Small intestine (tissue), 7 donors: Measurements from ENCODE around the gene DNAJC24. TPM values are rescaled to one million over a fixed set of nuclear protein-coding genes. Genes with fewer than 3 reads are reported as not detected.

ENCODE experiments used
- DNase-seq, 2 donors: peaks; one replicate each; pipeline versions ENCODE4 v3.0.0 to v3.0.0-alpha.2; 2013
- FAIRE-seq: peaks from 2 replicates; lab custom pipeline; 2012; peaks lifted over from hg19 to GRCh38; lab: Jason Lieb, UNC
- H3K27ac ChIP-seq, 3 donors: one replicate each; pipeline ENCODE4 v1.5.1; 2013; ENCODE audit warnings: low read length in 2 of 3, mild to moderate bottlenecking in 2 of 3, control low read depth in 1 of 3, inconsistent platforms in 1 of 3, low read depth in 1 of 3, moderate library complexity in 1 of 3
- H3K27me3 ChIP-seq, 3 donors: one replicate each; pipeline ENCODE4 v1.6.1; 2013; ENCODE audit warnings: low read length in 3 of 3, inconsistent platforms in 1 of 3; ENCODE audit not compliant: control insufficient read depth in 3 of 3, insufficient read depth in 3 of 3
- H3K36me3 ChIP-seq, 3 donors: one replicate each; pipeline ENCODE4 v1.6.1; 2013; ENCODE audit warnings: low read length in 3 of 3, inconsistent platforms in 1 of 3, low read depth in 1 of 3, mild to moderate bottlenecking in 1 of 3, moderate library complexity in 1 of 3; ENCODE audit not compliant: control insufficient read depth in 3 of 3, insufficient read depth in 2 of 3
- H3K4me1 ChIP-seq, 3 donors: one replicate each; pipeline ENCODE4 v1.6.1; 2013; ENCODE audit warnings: low read length in 2 of 3, inconsistent platforms in 1 of 3, low read depth in 1 of 3, mild to moderate bottlenecking in 1 of 3, moderate library complexity in 1 of 3; ENCODE audit not compliant: control insufficient read depth in 3 of 3, insufficient read depth in 2 of 3
- H3K4me3 ChIP-seq, 3 donors: one replicate each; pipeline ENCODE4 v1.5.1; 2013; ENCODE audit warnings: low read length in 3 of 3, control low read depth in 1 of 3, inconsistent platforms in 1 of 3, low read depth in 1 of 3, mild to moderate bottlenecking in 1 of 3, moderate library complexity in 1 of 3
- H3K9me3 ChIP-seq, 2 donors: one replicate each; pipeline ENCODE4 v1.6.1; 2013; ENCODE audit warnings: low read depth in 1 of 2, low read length in 1 of 2; ENCODE audit not compliant: control insufficient read depth in 2 of 2, insufficient read depth in 1 of 2
- WGBS, 3 donors: extraction: QIAGEN DNeasy Blood & Tissue Kit; methylation state at CpG; one replicate each; pipeline ENCODE4 v1.1.7; 2013; 5-methylcytosine and 5-hydroxymethylcytosine counted together
- polyA plus RNA-seq, 4 donors: library from polyadenylated mRNA; stranded (reverse) in 3 of 4; unstranded in 1 of 4; fragments of 200-250 nt in 3 of 4; fragments of 120-200 nt in 1 of 4; gene quantifications; one replicate each; pipeline versions ENCODE4 v1.2.1 to v1.2.3, GENCODE V29; 2013
- donor health status: healthy with polysubstance abuse.
- donor health status: control.
- donor health status: control.
- donor health status: Bipolar disorder and iron deficiency.
- donor health status: healthy.

DNAJC24 gene
- polyA plus RNA-seq, 4 donors: 3.1 to 15.0 (median 4.4) TPM

- Histone ChIP-seq H3K4me3 (no peak overlapping the region), H3K36me3 (peaks cover 0 to 4% (median 3%) of the 10 kb centered on the region in 3 donors), H3K4me1 (no peaks in the 10 kb centered on the region), H3K27ac (no peak overlapping the region), H3K9me3 (no peaks in the 10 kb centered on the region), H3K27me3 (no peaks in the 10 kb centered on the region)
- 86 to 94% (median 92%) methylated on average over 3 of the region's 3 CpGs for WGBS, 3 donors
- no peak for DNase-seq
- no peak for FAIRE-seq
Observed at GRCh38 chr11:31443802-31444201, 74.1 kb downstream of the DNAJC24 start.

GRCh38 chr11:31445621-31446020 lies 76.0 kb downstream of the DNAJC24 start:
- FAIRE-seq: no peak
- H3K9me3 ChIP-seq: no peaks in the 10 kb centered on the region
- no peak overlapping the region for H3K4me3 ChIP-seq
- no peaks in the 10 kb centered on the region for H3K4me1 ChIP-seq
- no peak for DNase-seq
- 95 to 99% (median 98%) methylated on average over 4 of the region's 4 CpGs for WGBS, 3 donors
- no peaks in the 10 kb centered on the region for H3K27me3 ChIP-seq
- no peak overlapping the region for H3K27ac ChIP-seq
- H3K36me3 ChIP-seq: peaks cover 0 to 5% (median 3%) of the 10 kb centered on the region in 3 donors

- Histone ChIP-seq H3K9me3 (no peaks in the 10 kb centered on the region), H3K4me3 (no peak overlapping the region), H3K4me1 (no peaks in the 10 kb centered on the region), H3K27me3 (no peaks in the 10 kb centered on the region), H3K27ac (no peak overlapping the region), H3K36me3 (peaks cover 0 to 7% (median 5%) of the 10 kb centered on the region in 3 donors)
- 71 to 89% (median 86%) methylated on average over 2 of the region's 2 CpGs for WGBS, 3 donors
- no peak for DNase-seq
- FAIRE-seq: no peak
Observed at GRCh38 chr11:31449040-31449439, 79.4 kb downstream of the DNAJC24 start.

GRCh38 chr11:31450841-31451240 lies 81.2 kb downstream of the DNAJC24 start:
- WGBS, 3 donors: 94 to 99% (median 97%) methylated on average over 1 of the region's 1 CpG
- no peak for FAIRE-seq

GRCh38 chr11:31455177-31455576 lies 85.5 kb downstream of the DNAJC24 start:
- WGBS, 3 donors: 91 to 95% (median 93%) methylated on average over 3 of the region's 3 CpGs
- no peak for FAIRE-seq
- no peaks in the 10 kb centered on the region for H3K4me1 ChIP-seq

More at GRCh38 chr11:31450841-31451240, 81.2 kb downstream of the DNAJC24 start:
- Histone ChIP-seq H3K36me3 (peaks cover 0 to 7% (median 5%) of the 10 kb centered on the region in 3 donors), H3K4me1 (no peaks in the 10 kb centered on the region), H3K4me3 (no peak overlapping the region), H3K9me3 (no peaks in the 10 kb centered on the region), H3K27me3 (no peaks in the 10 kb centered on the region), H3K27ac (no peak overlapping the region)
- no peak for DNase-seq

GRCh38 chr11:31464436-31464835 lies 94.8 kb downstream of the DNAJC24 start:
- WGBS, 3 donors: 96 to 100% (median 98%) methylated on average over 3 of the region's 3 CpGs
- no peaks in the 10 kb centered on the region for H3K4me1 ChIP-seq
- peaks cover 0 to 6% (median 0%) of the 10 kb centered on the region in 3 donors for H3K36me3 ChIP-seq
- H3K9me3 ChIP-seq: peaks cover 0 to 3% of the 10 kb centered on the region in 2 donors
- no peaks in the 10 kb centered on the region for H3K27me3 ChIP-seq
- no peak overlapping the region for H3K4me3 ChIP-seq
- DNase-seq (no peak), FAIRE-seq (no peak)
- no peak overlapping the region for H3K27ac ChIP-seq

More at GRCh38 chr11:31455177-31455576, 85.5 kb downstream of the DNAJC24 start:
- Histone ChIP-seq H3K9me3 (no peaks in the 10 kb centered on the region), H3K36me3 (peaks cover 0 to 10% (median 0%) of the 10 kb centered on the region in 3 donors), H3K27me3 (no peaks in the 10 kb centered on the region), H3K27ac (no peak overlapping the region), H3K4me3 (no peak overlapping the region)
- no peak for DNase-seq

- Histone ChIP-seq H3K27me3 (no peaks in the 10 kb centered on the region), H3K4me3 (no peak overlapping the region), H3K9me3 (no peaks in the 10 kb centered on the region), H3K27ac (no peak overlapping the region), H3K4me1 (no peaks in the 10 kb centered on the region), H3K36me3 (no peaks in the 10 kb centered on the region)
- DNase-seq (no peak), FAIRE-seq (no peak)
Observed at GRCh38 chr11:31474083-31474482, 104.4 kb downstream of the DNAJC24 start.

GRCh38 chr11:31477528-31478222 lies 108.0 kb downstream of the DNAJC24 start:
- no peaks in the 10 kb centered on the region for H3K9me3 ChIP-seq
- H3K27me3 ChIP-seq: no peaks in the 10 kb centered on the region
- H3K4me3 ChIP-seq: no peak overlapping the region
- no peaks in the 10 kb centered on the region for H3K4me1 ChIP-seq
- H3K36me3 ChIP-seq: no peaks in the 10 kb centered on the region
- WGBS, 3 donors: 91 to 94% (median 93%) methylated on average over 6 of the region's 6 CpGs
- FAIRE-seq: no peak
- H3K27ac ChIP-seq: no peak overlapping the region
- no peak for DNase-seq

GRCh38 chr11:31478223-31478590 lies 108.5 kb downstream of the DNAJC24 start:
- Histone ChIP-seq H3K27me3 (no peaks in the 10 kb centered on the region), H3K36me3 (no peaks in the 10 kb centered on the region), H3K4me1 (no peaks in the 10 kb centered on the region), H3K9me3 (no peaks in the 10 kb centered on the region), H3K27ac (no peak overlapping the region), H3K4me3 (no peak overlapping the region)
- DNase-seq (no peak), FAIRE-seq (no peak)
- 80 to 94% (median 82%) methylated on average over 2 of the region's 2 CpGs for WGBS, 3 donors
